ENCODE results near the gene SLC22A23.

SLC22A23 gene

DNA sequence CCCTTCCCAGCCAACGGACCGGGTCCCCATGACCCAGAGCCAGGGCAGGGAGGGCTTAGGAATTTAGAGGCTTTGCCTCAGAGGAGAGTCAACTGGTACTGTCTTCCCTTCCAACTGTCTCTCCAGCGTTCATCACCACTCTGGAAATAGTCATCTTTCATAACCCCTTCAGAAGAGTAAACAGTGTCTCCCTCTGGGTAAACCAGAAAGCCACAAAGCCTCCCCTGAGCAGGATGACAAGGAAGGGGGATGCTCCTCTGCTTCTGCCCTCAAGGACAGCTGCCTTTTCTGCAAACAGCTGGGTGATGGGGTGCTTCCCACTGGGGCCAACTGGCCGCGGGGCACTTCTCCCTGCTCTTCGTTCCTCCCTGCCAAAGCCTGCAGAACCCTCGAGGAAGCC lies 108.0 kb downstream of the SLC22A23 start:
- Mint-ChIP-seq H3K9me3 (no peaks in the 10 kb centered on the region), H3K36me3 (ENCODE audit: low read depth) (no peaks in the 10 kb centered on the region), H3K4me1 (ENCODE audit: low read depth) (peaks cover 10% of the 10 kb centered on the region), H3K4me3 (no peak overlapping the region), H3K27me3 (peaks cover 40% of the 10 kb centered on the region), H3K27ac (no peak overlapping the region)
- intact Hi-C loops (cut with micrococcal nuclease) = no loop called here

DNA sequence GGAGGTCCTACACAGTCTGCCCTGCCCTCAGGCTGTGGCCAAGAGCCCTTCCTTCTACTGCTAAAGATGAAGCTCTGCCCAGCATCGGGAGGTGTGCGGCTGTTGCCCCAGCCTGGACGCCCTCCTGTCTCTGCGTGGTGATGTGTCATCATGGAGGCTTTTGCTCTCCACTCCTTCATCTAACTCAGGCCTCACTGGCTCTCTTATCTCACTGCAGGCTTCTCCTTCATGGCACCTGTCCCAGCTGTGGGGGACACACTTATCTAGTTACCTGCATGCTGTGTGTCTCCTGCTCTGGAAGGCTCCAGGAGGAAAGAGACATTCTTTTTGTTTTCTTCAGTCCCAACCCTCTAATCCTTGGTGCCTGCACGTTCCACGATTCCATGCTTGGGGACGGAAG lies 109.0 kb downstream of the SLC22A23 start:
- Mint-ChIP-seq H3K4me3 (no peak overlapping the region), H3K27me3 (peaks cover 39% of the 10 kb centered on the region), H3K27ac (no peak overlapping the region), H3K36me3 (ENCODE audit: low read depth) (no peaks in the 10 kb centered on the region), H3K9me3 (no peaks in the 10 kb centered on the region), H3K4me1 (ENCODE audit: low read depth) (peaks cover 10% of the 10 kb centered on the region)
- intact Hi-C loops (cut with micrococcal nuclease) = no loop called here

DNA sequence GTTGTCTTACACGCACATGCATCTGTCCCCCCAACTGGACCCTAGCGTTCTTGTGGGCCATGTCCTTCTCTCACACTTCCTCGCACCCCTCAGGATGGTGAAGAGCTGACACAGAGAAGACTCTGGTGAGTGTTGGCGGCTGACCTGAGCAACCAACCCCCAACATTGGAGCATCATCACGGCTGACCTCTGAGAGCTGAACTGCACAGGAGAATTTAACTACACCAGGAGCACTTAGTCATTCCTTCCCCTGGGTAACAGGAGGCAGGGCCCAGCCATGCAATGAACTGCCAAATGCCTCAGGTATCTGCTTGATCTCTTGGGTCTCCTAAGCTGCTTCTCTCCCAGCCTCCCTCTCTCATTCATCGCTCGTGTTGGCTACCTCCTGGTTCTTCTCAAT lies 109.6 kb downstream of the SLC22A23 start:
- no peak overlapping the region for H3K27ac Mint-ChIP-seq
- no peaks in the 10 kb centered on the region for H3K36me3 Mint-ChIP-seq (ENCODE audit: low read depth)
- no peaks in the 10 kb centered on the region for H3K9me3 Mint-ChIP-seq
- no peak overlapping the region for H3K4me3 Mint-ChIP-seq
- peaks cover 9% of the 10 kb centered on the region for H3K4me1 Mint-ChIP-seq (ENCODE audit: low read depth)
- H3K27me3 Mint-ChIP-seq = peaks cover 43% of the 10 kb centered on the region
- intact Hi-C loops (cut with micrococcal nuclease) = no loop called here

DNA sequence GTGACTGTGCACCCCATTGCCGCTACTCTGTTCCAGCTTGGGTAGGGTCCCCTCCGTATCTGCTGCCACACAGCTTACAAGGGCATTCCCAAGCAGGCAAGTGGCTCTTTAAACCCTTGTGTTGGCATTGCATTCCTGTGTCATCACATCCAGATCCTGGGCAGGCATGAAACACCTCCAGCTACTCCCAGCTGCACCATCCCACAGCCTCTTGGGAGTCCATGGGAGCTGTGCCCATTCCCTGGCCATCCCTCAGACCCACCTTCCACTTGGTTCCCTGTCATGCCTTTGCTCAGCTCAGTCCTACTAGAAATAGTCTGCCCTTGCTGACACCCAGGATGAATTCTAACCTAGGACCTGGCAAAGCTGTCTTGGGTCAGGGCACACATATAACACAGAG lies 110.4 kb downstream of the SLC22A23 start:
- no peaks in the 10 kb centered on the region for H3K9me3 Mint-ChIP-seq
- intact Hi-C loops (cut with micrococcal nuclease) = no loop called here
- H3K36me3 Mint-ChIP-seq (ENCODE audit: low read depth) = no peaks in the 10 kb centered on the region
- H3K4me3 Mint-ChIP-seq = no peak overlapping the region
- peaks cover 37% of the 10 kb centered on the region for H3K27me3 Mint-ChIP-seq
- H3K4me1 Mint-ChIP-seq (ENCODE audit: low read depth) = peaks cover 6% of the 10 kb centered on the region
- no peak overlapping the region for H3K27ac Mint-ChIP-seq

DNA sequence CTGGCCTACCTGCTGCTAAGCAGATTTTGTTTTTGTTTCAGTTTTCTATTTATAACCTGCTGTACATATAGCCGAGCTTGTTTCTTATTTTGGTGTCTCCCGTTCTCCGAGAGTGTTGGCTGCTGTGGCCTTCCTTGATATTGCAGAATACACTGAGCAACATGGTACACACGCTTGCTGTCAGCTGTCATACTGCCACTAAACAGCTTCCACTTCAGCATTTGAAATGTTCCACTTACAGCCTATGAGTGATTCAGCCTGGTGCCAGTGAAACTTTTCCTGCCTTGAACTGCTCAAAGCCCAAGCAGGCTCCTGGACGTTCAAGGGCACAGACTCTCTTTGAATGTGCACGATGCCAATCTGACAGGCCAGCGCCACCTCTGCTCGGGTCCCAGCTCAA lies 111.0 kb downstream of the SLC22A23 start:
- peaks cover 40% of the 10 kb centered on the region for H3K27me3 Mint-ChIP-seq
- H3K9me3 Mint-ChIP-seq = no peaks in the 10 kb centered on the region
- H3K4me3 Mint-ChIP-seq = no peak overlapping the region
- H3K4me1 Mint-ChIP-seq (ENCODE audit: low read depth) = peaks cover 6% of the 10 kb centered on the region
- no peak overlapping the region for H3K27ac Mint-ChIP-seq
- no peaks in the 10 kb centered on the region for H3K36me3 Mint-ChIP-seq (ENCODE audit: low read depth)
- intact Hi-C loops (cut with micrococcal nuclease) = no loop called here

- Mint-ChIP-seq H3K27ac (no peak overlapping the region), H3K27me3 (peaks cover 32% of the 10 kb centered on the region), H3K9me3 (no peaks in the 10 kb centered on the region), H3K4me1 (ENCODE audit: low read depth) (peaks cover 10% of the 10 kb centered on the region), H3K36me3 (ENCODE audit: low read depth) (no peaks in the 10 kb centered on the region), H3K4me3 (no peak overlapping the region)
- intact Hi-C loops (cut with micrococcal nuclease) = no loop called here
Measured at GRCh38 chr6:3343089-3343883, 113.6 kb downstream of the SLC22A23 start.

DNA sequence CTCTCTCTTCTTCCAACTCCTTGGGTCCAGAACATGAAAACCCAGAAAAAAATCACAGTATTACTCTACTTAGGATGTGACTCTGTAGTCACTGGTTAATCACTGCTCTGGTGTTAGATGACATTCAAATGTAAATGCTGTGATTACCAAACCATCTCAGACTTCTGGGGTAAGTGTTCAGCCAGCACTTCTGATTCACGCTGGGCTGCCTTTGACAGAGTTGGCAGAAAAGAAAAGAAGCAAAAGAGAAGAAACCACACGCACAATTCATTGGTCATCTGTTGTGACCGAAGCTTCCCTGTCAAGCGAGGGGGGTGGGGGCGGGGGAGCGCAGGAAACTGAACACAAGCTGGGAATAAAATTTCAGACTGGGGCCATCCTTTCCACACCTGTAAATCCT lies 115.4 kb downstream of the SLC22A23 start:
- no peaks in the 10 kb centered on the region for H3K9me3 Mint-ChIP-seq
- H3K27me3 Mint-ChIP-seq = peaks cover 17% of the 10 kb centered on the region
- no peak overlapping the region for H3K27ac Mint-ChIP-seq
- peaks cover 28% of the 10 kb centered on the region for H3K4me1 Mint-ChIP-seq (ENCODE audit: low read depth)
- intact Hi-C loops (cut with micrococcal nuclease) = no loop called here
- H3K4me3 Mint-ChIP-seq = no peak overlapping the region
- H3K36me3 Mint-ChIP-seq (ENCODE audit: low read depth) = no peaks in the 10 kb centered on the region

DNA sequence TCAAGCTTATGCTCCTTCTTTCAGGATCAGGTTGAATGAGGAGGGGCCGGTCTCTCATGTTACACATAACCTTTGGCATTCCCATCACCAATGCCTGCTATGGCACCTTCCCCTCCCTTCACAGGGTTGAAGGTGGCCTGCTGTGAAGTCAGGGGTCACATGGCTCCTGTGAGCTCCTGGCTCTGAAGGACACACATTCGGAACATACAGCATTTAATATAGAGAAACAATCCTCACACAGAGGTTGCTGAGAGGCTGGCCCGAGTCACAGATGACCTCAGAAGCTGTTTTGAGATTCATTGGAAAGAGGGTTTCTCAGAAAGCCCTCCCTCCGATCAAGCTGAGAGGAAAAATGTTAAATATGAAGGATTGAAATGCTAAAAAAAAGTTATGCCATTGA lies 116.0 kb downstream of the SLC22A23 start:
- H3K4me1 Mint-ChIP-seq (ENCODE audit: low read depth) = peaks cover 32% of the 10 kb centered on the region
- no peak overlapping the region for H3K4me3 Mint-ChIP-seq
- H3K36me3 Mint-ChIP-seq (ENCODE audit: low read depth) = no peaks in the 10 kb centered on the region
- H3K27ac Mint-ChIP-seq = no peak overlapping the region
- peaks cover 15% of the 10 kb centered on the region for H3K27me3 Mint-ChIP-seq
- H3K9me3 Mint-ChIP-seq = no peaks in the 10 kb centered on the region
- intact Hi-C loops (cut with micrococcal nuclease) = no loop called here

- intact Hi-C loops (cut with micrococcal nuclease) = no loop called here
- Mint-ChIP-seq H3K4me1 (ENCODE audit: low read depth) (peaks cover 32% of the 10 kb centered on the region), H3K36me3 (ENCODE audit: low read depth) (no peaks in the 10 kb centered on the region), H3K9me3 (no peaks in the 10 kb centered on the region), H3K27ac (no peak overlapping the region), H3K27me3 (peaks cover 15% of the 10 kb centered on the region), H3K4me3 (no peak overlapping the region)
Measured at GRCh38 chr6:3340358-3340802, 116.5 kb downstream of the SLC22A23 start.

GRCh38 chr6:3339811-3340210 lies 117.0 kb downstream of the SLC22A23 start:
- Mint-ChIP-seq H3K36me3 (ENCODE audit: low read depth) (no peaks in the 10 kb centered on the region), H3K4me1 (ENCODE audit: low read depth) (peaks cover 32% of the 10 kb centered on the region), H3K27ac (no peak overlapping the region), H3K4me3 (no peak overlapping the region), H3K27me3 (peaks cover 17% of the 10 kb centered on the region), H3K9me3 (no peaks in the 10 kb centered on the region)
- intact Hi-C loops (cut with micrococcal nuclease) = loop anchor here (10.0 kb wide), 1 partner anchor 45 kb away; no protein-coding TSS in a partner anchor

- Mint-ChIP-seq H3K4me3 (peak overlapping the region; percentile 67), H3K9me3 (no peaks in the 10 kb centered on the region), H3K4me1 (ENCODE audit: low read depth) (peaks cover 40% of the 10 kb centered on the region), H3K27me3 (peaks cover 30% of the 10 kb centered on the region), H3K36me3 (ENCODE audit: low read depth) (no peaks in the 10 kb centered on the region), H3K27ac (peak overlapping the region; percentile 58)
- intact Hi-C loops (cut with micrococcal nuclease) = loop anchor here (10.0 kb wide), 1 partner anchor 47 kb away; no protein-coding TSS in a partner anchor
Measured at GRCh38 chr6:3337521-3338350, 119.1 kb downstream of the SLC22A23 start.

- intact Hi-C loops (cut with micrococcal nuclease) = loop anchor here (10.0 kb wide), 1 partner anchor 48 kb away; no protein-coding TSS in a partner anchor
- Mint-ChIP-seq H3K9me3 (no peaks in the 10 kb centered on the region), H3K4me3 (no peak overlapping the region), H3K4me1 (ENCODE audit: low read depth) (peaks cover 47% of the 10 kb centered on the region), H3K36me3 (ENCODE audit: low read depth) (no peaks in the 10 kb centered on the region), H3K27ac (peak overlapping the region; percentile 58), H3K27me3 (peaks cover 26% of the 10 kb centered on the region)
Measured at GRCh38 chr6:3336859-3337515, 119.9 kb downstream of the SLC22A23 start.

GRCh38 chr6:3336066-3336786 lies 120.6 kb downstream of the SLC22A23 start:
- Mint-ChIP-seq H3K9me3 (no peaks in the 10 kb centered on the region), H3K4me3 (no peak overlapping the region)

More at GRCh38 chr6:3336066-3336786, 120.6 kb downstream of the SLC22A23 start:
- H3K27ac Mint-ChIP-seq = no peak overlapping the region
- H3K36me3 Mint-ChIP-seq (ENCODE audit: low read depth) = no peaks in the 10 kb centered on the region
- intact Hi-C loops (cut with micrococcal nuclease) = loop anchor here (10.0 kb wide), 1 partner anchor 49 kb away; no protein-coding TSS in a partner anchor
- peaks cover 24% of the 10 kb centered on the region for H3K27me3 Mint-ChIP-seq
- peaks cover 52% of the 10 kb centered on the region for H3K4me1 Mint-ChIP-seq (ENCODE audit: low read depth)
